Lower lobe of right lung (tissue), 2 donors: ENCODE results near the gene XPA. TPM values are rescaled to one million over a fixed set of nuclear protein-coding genes. Genes with fewer than 3 reads are reported as not detected.

Experiments used
- ATAC-seq, 2 donors: fragments of 200-7000 bp; cut with Tn5 transposase; one replicate each; pipeline ENCODE4 v1.9.1; 2020 to 2022; ENCODE audit warnings: mild to moderate bottlenecking in 2 of 2, moderate library complexity in 2 of 2
- DNase-seq: peaks from one replicate; pipeline ENCODE4 v3.0.0-alpha.2; 2020
- H3K27ac ChIP-seq: fragments of 200-600 bp; one replicate; pipeline ENCODE4 v1.8.0; 2022
- H3K27me3 ChIP-seq: fragments of 200-600 bp; one replicate; pipeline ENCODE4 v1.8.0; 2022; ENCODE audit warnings: low read depth
- H3K36me3 ChIP-seq: fragments of 200-600 bp; one replicate; pipeline ENCODE4 v1.8.0; 2022; ENCODE audit warnings: mild to moderate bottlenecking
- H3K4me1 ChIP-seq: fragments of 200-600 bp; one replicate; pipeline ENCODE4 v1.8.0; 2022
- H3K4me3 ChIP-seq: fragments of 200-600 bp; one replicate; pipeline ENCODE4 v1.8.0; 2022; ENCODE audit warnings: mild to moderate bottlenecking
- H3K9me3 ChIP-seq: fragments of 200-600 bp; one replicate; pipeline ENCODE4 v1.8.0; 2022
- CTCF ChIP-seq: fragments of 200-600 bp; IDR thresholded peaks from one replicate; pipeline ENCODE4 v1.8.0; 2022; ENCODE audit warnings: antibody characterized with exemption, mild to moderate bottlenecking
- intact Hi-C: fragments of 100-400 bp; cut with DNase I; formaldehyde crosslinking; loops from one replicate; pipeline ENCODE4 v1.11.0; 2022
- total RNA-seq: library from RNA; stranded (reverse); fragmentation: NEBNext Ultra II Directional; extraction: Animal tissue kit (Norgen Biotek cat#: 25700); gene quantifications from one replicate; pipeline ENCODE4 v1.2.1, GENCODE V29; 2021
- donor health status: DM: no; HTN: yes; CAD: no; lungs with severe emphysema.

The XPA gene
- total RNA-seq, 1 donor from 2014 or later, result 11.3 TPM

DNA sequence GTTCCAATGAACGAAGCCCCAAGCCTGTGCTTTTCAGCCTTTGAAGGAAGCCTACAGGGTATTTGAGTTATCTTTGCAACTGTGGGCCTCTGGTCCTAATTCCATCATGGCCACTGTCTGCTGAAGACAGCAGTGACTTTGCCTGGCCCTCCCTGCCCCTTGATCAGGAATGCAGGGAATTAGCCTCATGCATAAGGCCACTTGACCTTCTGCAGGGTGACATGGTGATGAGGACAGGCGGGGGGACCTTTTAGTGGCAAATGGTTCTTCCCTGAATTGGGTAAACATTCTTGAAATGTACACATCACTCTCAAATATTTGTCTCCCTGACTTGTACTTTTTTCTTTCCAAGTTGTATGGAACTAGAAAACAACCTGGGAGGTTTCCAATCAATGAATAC lies 25.2 kb upstream of the XPA start:
- ATAC-seq (no peak), DNase-seq (no peak)
- TF ChIP-seq CTCF, result no peak
- Histone ChIP-seq H3K36me3 (no peaks in the 10 kb centered on the region), H3K27me3 (no peaks in the 10 kb centered on the region), H3K27ac (no peak overlapping the region), H3K4me3 (no peak overlapping the region), H3K4me1 (no peaks in the 10 kb centered on the region), H3K9me3 (no peaks in the 10 kb centered on the region)
- intact Hi-C loops, result no loop called here

GRCh38 chr9:97721396-97721795 lies 24.3 kb upstream of the XPA start:
- no peak overlapping the region for H3K4me3 ChIP-seq
- no peak for TF ChIP-seq CTCF
- H3K27me3 ChIP-seq, result no peaks in the 10 kb centered on the region
- DNase-seq (no peak), ATAC-seq (no peak)
- no peaks in the 10 kb centered on the region for H3K9me3 ChIP-seq
- no peaks in the 10 kb centered on the region for H3K36me3 ChIP-seq
- no peaks in the 10 kb centered on the region for H3K4me1 ChIP-seq
- intact Hi-C loops, result no loop called here
- no peak overlapping the region for H3K27ac ChIP-seq

DNA sequence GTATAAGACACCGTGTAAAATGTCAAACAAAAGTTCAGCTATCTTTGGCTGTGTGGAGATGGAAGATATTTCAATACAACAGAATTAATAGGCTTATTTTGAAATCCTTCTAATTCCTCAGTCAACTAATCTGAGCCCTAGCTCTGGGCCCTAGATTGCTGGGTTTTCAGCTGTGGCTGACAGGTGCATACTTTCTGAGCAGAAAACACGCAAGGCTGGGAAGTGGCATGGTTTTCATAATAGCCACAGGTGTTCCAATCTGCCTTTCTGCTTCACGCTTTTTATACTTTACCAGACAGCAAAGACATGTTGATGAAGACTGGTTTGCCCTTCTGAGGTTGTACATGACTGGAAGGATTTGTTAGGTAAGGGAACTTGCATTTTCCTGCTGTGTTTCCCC lies 20.7 kb upstream of the XPA start:
- Histone ChIP-seq H3K36me3 (no peaks in the 10 kb centered on the region), H3K27ac (no peak overlapping the region), H3K4me3 (no peak overlapping the region), H3K9me3 (no peaks in the 10 kb centered on the region), H3K27me3 (no peaks in the 10 kb centered on the region), H3K4me1 (no peaks in the 10 kb centered on the region)
- no peak for TF ChIP-seq CTCF
- intact Hi-C loops, result no loop called here
- DNase-seq (no peak), ATAC-seq (no peak)

GRCh38 chr9:97714435-97714834 lies 17.3 kb upstream of the XPA start:
- intact Hi-C loops, result no loop called here
- ATAC-seq (peak; percentile 44 to 63), DNase-seq (no peak)

GRCh38 chr9:97711223-97711626 lies 14.1 kb upstream of the XPA start:
- no peaks in the 10 kb centered on the region for H3K9me3 ChIP-seq
- intact Hi-C loops, result no loop called here

More at GRCh38 chr9:97714435-97714834, 17.3 kb upstream of the XPA start:
- Histone ChIP-seq H3K4me1 (no peaks in the 10 kb centered on the region), H3K27me3 (peaks cover 6% of the 10 kb centered on the region), H3K36me3 (no peaks in the 10 kb centered on the region), H3K4me3 (no peak overlapping the region), H3K27ac (no peak overlapping the region), H3K9me3 (no peaks in the 10 kb centered on the region)
- no peak for TF ChIP-seq CTCF

More at GRCh38 chr9:97711223-97711626, 14.1 kb upstream of the XPA start:
- DNase-seq (no peak), ATAC-seq (no peak)
- no peaks in the 10 kb centered on the region for H3K36me3 ChIP-seq
- peaks cover 6% of the 10 kb centered on the region for H3K27me3 ChIP-seq
- H3K4me3 ChIP-seq, result no peak overlapping the region
- TF ChIP-seq CTCF, result no peak
- no peaks in the 10 kb centered on the region for H3K4me1 ChIP-seq
- no peak overlapping the region for H3K27ac ChIP-seq
